Activated T-cell treated with anti-CD3 and anti-CD28 coated beads for 24 hours (primary cell): ENCODE measurements around the gene RIN3.
"Not testable (repeated sequence)": the region's sequence is repeated elsewhere in the genome, so short reads cannot be mapped to it uniquely, and the experiment has no call there.

Source experiments
- DNase-seq: peaks from one replicate; pipeline ENCODE4 v3.0.0-alpha.2; 2020; ENCODE audit warnings: low read depth

Gene RIN3

DNA sequence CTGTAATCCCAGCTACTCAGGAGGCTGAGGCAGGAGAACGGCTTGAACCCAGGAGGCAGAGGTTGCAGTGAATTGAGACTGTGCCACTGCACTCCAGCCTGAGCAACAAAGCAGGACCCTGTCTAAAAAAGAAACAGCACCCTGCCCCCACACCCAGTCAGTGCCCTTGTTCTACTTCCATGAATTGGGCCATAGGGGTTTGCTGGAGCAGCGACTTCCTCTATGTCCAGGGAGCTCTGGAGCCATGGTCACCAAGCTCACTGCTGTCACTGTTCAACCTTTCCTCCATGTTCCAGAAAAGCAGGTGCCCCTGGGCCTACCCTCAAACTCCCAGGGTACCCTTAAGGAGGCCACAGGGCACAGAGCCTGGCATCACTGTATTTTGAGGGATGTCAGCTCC, 116.8 kb downstream of the RIN3 start:
- DNase-seq, result no peak

DNA sequence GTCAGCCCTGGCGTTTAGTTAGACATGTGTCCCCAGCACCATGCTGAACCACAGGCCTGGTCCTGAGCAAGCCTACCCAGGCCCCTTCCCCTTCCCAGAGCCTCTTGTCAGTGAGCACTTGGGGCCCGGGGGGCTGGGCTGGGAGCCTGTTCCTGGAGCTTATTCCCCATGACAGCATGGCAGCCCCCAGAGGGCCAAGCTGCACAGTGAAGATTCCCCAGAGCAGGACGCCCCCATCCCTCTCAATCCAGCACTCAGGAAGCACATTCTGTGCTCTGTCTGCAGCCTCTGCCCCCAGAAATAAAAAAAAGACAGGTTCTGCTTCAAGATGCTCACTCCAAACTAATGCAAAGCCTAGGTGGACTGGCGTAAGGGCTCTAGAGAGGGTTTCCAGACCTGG, 117.5 kb downstream of the RIN3 start:
- no peak for DNase-seq

DNA sequence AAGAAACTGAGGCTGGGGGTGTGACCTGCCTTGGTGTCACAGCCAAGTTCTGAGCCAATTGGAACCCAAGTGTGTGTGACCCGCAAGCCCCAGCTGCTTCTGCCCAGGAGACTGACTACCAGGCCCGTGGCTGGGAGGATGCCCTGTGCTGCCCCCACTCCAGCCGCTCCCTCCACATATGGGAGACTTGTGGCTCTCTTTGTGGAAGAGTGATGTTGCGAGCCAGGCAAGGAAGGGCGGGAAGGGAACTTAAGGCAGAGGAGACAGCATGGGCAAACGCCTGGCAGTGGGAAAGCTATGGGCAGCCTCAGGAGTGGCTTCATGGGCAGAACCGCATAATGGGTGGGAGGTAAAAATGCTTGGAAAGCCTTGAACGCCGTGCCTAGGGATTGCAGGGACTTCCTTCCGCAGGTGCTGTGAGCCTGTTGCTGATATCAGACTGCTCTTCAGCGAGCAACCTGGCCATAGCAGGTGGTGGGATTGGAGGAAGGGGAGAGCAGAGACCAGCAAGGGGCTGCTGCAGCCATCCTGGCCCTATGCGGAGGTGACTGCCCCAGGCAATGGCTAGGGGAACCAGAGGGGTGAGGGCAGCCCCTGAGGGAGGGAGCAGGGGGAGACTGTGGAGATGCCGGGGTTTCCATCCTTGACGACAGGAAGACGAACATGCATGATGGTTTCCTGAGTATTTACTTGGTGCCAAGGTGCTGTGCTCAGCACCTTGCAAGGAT, 119.1 kb downstream of the RIN3 start:
- DNase-seq, result no peak

DNA sequence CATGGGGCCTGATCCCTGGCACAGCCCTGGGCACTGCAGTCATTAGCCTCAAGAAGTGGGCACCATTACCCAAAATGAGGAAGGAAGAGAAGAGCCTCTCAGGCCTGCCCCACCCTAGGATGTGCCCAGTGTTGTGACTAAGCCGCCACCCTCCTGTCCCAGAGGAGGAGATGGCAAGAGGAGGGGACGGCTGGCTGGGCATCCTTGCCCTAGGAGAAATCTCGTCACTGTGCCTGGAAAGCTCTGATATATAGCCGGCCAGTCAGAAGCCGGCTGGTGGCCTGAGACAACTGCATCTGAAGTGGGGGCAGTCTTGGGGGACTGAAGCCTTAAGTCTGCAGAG, 119.7 kb downstream of the RIN3 start:
- no peak for DNase-seq

- no peak for DNase-seq
These were observed 120.1 kb downstream of the RIN3 start for GRCh38 chr14:92633724-92634123.

DNA sequence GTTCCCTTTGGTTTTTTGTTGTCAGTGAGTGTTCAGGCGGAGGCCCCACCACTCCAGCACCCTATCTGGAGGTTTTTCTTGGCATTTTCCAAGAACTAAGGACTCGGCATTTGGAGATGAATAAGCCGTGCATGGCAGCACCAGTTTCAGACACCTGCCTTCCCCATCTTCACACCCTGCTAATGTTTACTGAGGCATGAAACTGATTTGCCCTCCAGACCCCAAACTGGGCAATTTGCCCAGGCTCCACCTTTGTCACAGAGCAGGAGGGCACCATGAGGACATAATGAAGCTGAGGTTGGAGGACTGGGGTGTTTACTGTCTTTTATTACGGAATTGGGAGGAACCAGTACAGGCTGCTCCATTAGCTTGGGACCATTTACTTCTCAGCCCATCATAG, 121.5 kb downstream of the RIN3 start:
- DNase-seq, result no peak

- DNase-seq, result no peak
These were observed 122.3 kb downstream of the RIN3 start for GRCh38 chr14:92635896-92636295.

DNA sequence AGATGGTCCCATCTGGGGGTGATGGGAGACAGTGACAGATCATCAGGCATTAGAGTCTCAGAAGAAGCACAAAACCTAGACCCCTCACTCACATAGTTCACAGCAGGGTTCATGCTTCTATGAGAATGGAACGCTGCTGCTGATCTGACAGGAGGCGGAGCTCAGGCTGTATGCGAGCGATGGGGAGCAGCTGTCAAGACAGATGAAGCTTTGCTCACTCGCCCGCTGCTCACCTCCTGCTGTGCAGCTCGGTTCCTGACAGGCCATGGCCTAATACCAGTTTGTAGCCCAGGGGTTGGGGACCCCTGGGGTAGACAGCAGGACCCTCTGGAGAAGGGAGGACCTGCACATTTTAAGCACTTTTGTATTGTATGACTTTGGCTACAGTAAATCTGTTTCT, 123.6 kb downstream of the RIN3 start:
- DNase-seq, result no peak

GRCh38 chr14:92637864-92638263, 124.3 kb downstream of the RIN3 start:
- DNase-seq, result no peak

- no peak for DNase-seq
These were observed 124.7 kb downstream of the RIN3 start for GRCh38 chr14:92638266-92638665.

DNA sequence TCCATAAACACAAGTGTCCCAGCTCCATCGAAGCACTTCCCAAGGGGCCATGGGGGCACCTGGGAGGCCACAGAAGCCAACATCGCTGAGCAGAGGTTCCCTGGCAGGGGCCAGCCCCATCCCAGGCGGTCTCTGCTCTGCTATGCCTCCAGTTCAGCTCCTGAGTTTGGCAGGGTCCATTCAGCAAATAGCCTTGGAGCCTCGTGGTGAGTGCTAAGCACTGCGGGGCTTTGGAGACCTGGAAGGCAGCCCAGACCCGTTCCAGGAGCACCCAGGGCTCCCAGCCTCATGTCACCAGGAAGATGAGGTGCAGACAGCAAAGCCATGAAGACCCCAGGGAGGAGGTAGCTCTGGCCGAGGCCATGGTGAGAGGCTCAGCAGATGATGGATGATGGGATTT, 125.3 kb downstream of the RIN3 start:
- no peak for DNase-seq

DNA sequence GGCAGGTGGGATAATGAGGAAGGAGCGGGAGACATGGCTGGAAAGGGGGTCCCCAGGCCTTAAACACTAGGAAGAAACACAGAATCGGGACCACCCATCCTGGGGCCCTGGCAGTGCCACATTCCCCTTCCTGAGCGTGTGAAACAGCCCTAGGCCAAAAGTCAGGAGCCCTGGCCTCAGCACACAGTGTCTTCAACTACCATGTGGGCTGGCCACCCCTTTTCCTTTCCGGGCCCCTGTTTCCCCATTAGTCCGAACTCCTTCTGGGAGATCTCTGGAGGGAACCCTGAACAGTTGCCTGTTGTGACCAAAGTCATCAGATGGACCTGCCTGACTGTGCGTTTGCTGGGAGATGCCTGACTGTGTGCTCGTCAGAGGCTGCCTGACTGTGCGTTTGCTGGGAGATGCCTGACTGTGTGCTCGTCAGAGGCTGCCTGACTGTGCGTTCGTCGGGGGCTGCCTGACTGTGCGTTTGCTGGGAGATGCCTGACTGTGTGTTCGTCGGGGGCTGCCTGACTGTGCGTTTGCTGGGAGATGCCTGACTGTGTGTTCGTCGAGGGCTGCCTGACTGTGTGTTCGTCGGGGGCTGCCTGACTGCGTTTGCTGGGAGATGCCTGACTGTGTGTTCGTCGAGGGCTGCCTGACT, 126.0 kb downstream of the RIN3 start:
- not testable (repeated sequence) for DNase-seq

DNA sequence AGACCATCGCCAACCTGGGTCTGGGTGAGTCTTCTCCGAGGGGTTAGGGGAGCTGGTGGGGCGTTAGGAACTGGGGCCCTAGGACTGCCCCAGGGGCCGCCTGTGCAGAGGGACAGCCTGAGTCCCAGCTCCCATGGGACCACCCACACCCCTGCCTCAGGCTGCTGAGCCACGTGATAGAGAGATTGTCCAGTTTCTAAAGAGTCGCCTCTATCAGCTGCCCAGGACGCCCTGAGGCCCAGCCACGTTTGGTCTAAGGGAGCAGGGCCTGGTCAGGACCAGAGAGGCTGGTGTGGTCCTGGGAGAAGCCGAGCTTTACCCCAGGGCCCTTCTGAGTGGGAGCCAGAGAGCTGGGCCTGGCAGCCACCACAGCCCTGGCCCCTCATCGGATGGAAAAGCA, 127.7 kb downstream of the RIN3 start:
- no peak for DNase-seq

- no peak for DNase-seq
These were observed 130.8 kb downstream of the RIN3 start for GRCh38 chr14:92644171-92644969.

DNA sequence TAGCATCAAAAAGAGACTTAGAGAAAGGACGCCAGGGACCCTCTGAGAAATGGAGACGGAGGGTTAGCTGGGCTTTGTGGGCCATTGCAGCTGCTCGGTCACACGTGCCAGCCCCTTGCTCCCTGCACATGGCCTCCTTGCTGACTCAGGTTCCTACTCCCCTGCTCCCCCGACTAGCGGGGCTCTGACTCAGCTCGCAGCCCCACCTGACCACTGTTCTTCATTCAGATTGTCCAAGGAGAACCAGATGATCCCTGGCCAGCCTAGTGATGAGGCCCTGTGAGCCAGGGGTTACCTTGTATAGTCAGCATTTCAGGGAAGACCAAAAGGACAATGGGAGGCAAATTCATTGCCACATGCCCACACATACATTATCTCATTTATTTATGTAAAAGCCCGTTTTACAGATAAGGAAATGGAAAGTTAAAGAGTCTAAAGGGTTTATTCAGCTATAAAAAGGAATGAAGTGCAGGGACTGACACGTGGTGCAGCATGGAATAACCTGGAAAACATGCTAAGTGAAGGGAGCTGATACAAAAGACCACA, 131.5 kb downstream of the RIN3 start:
- no peak for DNase-seq

GRCh38 chr14:92645841-92646478, 132.4 kb downstream of the RIN3 start:
- DNase-seq, result no peak

DNA sequence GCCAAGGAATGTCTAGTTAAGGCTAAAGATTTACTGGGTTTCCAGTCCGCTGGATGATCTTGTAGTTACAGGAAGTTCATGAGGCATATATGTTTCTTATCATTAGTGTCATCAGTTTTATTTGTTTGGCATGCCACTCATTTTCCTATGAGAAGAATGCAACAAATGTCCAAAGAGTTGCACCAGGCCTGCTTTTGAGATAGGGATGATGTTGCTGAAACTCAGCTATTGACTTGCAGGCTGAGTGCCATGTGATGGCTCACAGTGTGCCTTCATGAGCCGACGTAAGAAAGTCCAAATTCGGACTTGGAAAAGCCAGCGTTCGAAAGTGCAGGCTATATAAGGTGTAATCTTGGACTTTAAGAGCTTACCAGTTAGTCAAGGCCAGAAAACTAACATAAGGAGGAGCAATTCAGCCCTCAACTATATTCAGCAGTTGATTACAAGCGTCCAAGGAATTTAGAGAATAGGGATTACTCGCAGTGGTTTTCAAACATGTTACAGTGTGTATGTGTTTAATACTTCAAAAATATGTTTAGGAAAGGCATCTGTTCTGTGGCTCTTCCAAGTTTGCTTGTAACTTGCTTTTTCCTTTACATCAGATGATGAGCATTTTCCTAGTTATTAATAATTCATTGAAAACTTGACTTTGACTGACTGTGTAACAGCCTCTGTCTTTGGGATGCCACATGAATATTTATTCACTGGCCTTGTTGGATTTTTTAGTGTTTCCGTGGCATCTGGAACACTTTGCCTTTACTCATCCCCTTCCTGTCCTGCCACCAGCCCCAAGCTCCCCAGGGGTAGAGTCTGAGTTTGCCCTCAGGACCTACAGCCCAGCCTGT, 133.6 kb downstream of the RIN3 start:
- no peak for DNase-seq

DNA sequence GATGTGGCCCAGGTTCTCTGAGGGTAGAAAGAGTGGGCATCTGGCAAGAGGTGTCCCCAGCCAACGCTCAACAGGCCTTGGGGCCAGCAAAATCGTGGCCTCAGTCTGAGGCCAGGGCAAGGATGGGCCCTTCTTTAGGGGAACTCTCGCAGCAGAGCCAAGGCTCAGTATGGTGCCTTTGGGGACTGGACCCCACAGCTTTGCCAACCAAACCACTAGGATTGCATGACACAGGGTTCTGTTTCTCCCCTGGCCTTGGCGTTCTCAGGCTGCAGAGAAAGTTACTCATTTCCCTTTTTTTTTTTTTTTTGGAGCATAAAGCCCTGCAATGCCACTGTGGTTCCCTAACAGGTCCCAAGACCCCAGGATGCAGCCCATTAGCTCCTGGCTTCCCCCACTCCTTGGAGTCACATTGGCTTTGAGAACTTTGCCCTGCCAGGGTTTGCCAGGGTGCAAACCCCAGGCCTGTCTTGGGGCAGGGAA, 134.3 kb downstream of the RIN3 start:
- no peak for DNase-seq

GRCh38 chr14:92649066-92649465, 135.5 kb downstream of the RIN3 start:
- no peak for DNase-seq

DNA sequence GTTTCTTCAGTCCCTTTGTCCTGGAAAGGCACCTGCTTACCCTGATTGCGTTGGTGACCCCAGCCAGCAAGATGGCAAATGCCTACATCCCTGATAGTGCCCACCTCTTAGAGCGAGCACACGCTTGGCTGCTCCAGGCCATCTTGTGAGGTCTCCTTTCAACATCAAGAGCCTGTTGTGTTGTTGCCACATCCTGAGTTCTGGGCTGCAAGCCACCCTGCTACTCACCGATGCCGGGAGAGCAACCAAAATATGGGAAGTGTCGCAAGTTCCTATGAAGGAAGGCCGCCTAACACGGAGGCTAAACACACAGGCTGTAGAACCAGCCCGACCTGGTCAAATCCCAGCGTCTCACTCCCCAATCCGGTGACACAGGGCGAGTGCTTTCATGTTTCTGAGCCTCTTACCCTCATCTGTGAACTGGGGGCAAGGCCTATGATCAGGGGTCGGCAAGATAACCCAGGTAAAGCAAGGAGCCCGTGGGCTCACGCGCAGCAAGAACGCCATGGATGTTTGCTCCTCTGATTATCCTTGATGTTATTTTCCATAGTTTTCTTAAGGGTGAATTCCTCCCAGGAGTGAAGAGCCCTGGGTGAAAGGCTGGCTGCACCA, 136.5 kb downstream of the RIN3 start:
- DNase-seq, result no peak

DNA sequence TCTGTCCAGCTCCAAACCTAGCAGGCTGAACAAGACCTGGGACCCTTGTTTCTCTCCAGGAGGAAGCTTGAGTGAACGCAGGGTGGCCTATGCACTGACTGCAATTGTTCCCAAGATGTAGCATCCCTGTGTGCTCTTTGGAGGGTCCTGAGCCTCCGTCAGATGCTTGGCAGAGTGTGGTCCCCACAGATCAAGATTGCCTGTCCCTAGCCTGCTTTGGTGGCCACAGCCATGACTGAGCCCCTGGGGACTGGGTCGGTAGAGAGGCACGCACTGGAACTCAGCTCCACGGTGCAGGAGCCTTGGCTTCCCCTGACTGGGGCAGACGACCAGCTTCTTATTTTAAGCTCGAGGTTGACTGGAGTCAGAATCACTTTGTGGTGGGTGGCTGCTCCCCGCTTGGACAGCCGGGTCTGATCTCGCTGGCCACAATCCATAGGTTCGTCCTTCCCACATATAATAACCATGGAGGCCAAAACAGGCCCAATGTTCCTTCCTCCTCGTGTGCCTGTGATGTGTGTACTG, 137.1 kb downstream of the RIN3 start:
- DNase-seq, result no peak
